MG63 (cell line): ENCODE measurements around the gene TP53I13. TPM values are rescaled to one million over a fixed set of nuclear protein-coding genes. Genes with fewer than 3 reads are reported as not detected.

Source experiments
- DNase-seq: peaks from one replicate; pipeline ENCODE4 v3.0.0-alpha.2; 2020
- H3K27me3 ChIP-seq: fragments of 250-450 bp; sonication (Bioruptor Pico); 2 replicates; pipeline ENCODE4 v1.5.1; 2020; ENCODE audit warnings: mild to moderate bottlenecking, moderate library complexity
- H3K36me3 ChIP-seq: fragments of 250-450 bp; sonication (Bioruptor Pico); 2 replicates; pipeline ENCODE4 v1.5.1; 2020; ENCODE audit warnings: mild to moderate bottlenecking, moderate library complexity
- H3K4me3 ChIP-seq: fragments of 250-450 bp; sonication (Bioruptor Pico); 2 replicates; pipeline ENCODE4 v1.5.1; 2020; ENCODE audit warnings: mild to moderate bottlenecking, moderate library complexity
- H3K9me3 ChIP-seq: fragments of 250-450 bp; sonication (Bioruptor Pico); 2 replicates; pipeline ENCODE4 v1.5.1; 2020; ENCODE audit warnings: mild to moderate bottlenecking, moderate library complexity
- total RNA-seq: library from RNA; depleted of rRNA; stranded (reverse); fragments of >200 nt; shearing (Covaris generic); gene quantifications from 2 replicates; pipeline ENCODE4 v1.2.3, GENCODE V29; 2014; ENCODE audit warnings: low replicate concordance

TP53I13 gene
- total RNA-seq, 1 experiment from 2014 or later, result 48.8 TPM

DNA sequence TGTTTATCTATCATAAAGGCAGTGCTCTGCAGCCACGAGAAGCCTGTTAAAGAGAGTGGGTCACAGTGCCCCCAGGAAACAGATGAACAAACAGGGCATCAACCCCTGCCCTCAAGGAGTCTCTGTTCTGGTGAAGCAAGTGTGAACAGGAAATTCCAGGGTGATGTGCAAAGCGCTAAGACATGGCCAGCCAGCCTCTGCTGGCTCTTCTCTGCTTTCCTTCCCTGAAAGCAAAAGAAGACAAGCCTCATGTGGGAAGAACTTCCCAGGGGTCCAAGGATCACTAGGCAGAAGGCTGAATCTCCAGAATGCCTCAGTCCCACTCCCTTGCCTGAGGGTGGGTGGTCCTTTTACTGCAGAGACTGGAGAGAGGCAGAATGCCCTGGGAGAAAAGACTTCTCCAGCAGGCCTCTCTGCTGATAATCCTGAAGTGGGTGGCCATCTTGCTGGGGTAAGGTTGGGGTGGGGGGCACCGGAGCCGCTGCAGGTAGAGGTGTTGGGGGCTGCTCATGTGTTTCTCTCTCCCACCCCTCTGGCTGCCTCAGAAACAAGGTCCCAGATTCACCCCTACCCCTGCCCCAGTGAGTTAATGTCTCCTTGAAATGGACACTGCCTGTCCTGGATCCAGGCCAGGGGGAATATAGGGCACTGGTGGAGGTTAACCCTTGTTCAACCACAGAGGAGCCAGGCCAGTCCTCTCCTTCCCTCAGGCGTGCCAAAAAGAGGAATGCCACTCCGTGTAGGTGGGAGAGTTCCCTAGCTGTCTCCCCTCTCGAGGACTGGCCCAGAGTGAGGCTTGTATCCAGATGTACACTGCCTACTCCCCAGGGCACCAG lies 26.8 kb downstream of the TP53I13 start:
- Histone ChIP-seq H3K9me3 (no peaks in the 10 kb centered on the region), H3K27me3 (no peaks in the 10 kb centered on the region), H3K4me3 (no peak overlapping the region), H3K36me3 (no peaks in the 10 kb centered on the region)
- DNase-seq, result no peak

DNA sequence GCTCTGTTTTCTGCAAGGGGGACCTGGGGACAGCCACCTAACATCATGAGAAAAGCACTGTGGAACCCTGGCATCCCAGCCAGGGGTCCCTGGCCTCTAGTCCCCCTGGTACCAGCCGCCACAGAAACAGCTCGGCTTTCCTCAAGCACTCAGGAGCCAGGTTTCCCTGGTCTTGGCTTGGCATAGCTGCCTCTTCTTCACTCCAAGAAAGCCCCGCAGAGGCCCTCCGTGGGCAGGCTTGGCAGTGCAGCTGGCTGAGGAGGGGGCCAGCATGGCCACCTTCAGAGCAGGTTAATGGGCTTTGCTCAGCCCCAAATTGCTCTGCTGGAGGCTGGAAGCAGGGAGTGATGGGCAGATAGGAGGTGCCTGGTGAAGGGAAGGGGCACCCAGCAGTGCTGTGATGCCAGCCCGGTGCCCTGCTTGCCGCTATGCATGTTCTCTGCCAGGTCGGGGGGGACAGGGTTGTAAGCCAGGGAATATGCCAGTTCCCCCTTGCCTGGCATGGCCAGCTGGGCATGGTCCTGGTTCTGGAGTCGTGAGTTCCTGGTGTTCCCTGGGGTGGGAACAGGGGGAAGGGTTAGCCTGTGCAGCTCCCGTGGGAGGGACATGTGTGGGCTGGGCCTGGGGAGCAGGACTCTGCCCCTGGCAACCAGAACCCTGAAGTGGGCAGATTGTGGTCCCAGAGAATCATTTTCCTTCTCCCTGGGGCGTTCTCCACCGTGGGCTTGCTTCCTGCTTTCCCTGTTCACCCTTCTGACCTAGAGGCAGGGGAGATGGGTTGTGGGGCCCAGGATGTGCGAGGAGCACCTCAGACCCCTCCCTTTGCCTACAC lies 27.7 kb downstream of the TP53I13 start:
- no peaks in the 10 kb centered on the region for H3K9me3 ChIP-seq
- H3K27me3 ChIP-seq, result no peaks in the 10 kb centered on the region
- no peaks in the 10 kb centered on the region for H3K36me3 ChIP-seq
- H3K4me3 ChIP-seq, result no peak overlapping the region
- DNase-seq, result no peak

DNA sequence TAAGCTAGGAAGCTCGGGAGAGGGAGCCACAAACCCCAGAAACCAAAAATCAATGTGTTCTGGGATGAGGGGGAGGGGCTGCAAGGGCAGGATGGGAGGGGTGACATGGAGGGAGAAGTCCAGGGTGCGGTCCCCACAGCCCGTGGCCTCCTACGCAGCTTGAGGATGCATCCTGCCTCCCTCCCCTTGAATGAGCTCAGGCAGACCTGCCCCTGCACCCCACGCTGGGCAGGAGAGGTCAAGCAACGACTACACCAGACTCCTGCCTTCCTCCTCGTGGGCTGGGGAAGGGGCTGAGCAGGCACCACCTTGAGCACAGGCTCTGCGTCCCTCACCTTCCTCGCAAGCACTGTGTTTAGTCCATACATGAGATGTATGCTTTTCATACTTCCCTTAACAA lies 28.3 kb downstream of the TP53I13 start:
- H3K27me3 ChIP-seq, result no peaks in the 10 kb centered on the region
- H3K9me3 ChIP-seq, result no peaks in the 10 kb centered on the region
- no peak for DNase-seq
- H3K4me3 ChIP-seq, result no peak overlapping the region
- H3K36me3 ChIP-seq, result no peaks in the 10 kb centered on the region

DNA sequence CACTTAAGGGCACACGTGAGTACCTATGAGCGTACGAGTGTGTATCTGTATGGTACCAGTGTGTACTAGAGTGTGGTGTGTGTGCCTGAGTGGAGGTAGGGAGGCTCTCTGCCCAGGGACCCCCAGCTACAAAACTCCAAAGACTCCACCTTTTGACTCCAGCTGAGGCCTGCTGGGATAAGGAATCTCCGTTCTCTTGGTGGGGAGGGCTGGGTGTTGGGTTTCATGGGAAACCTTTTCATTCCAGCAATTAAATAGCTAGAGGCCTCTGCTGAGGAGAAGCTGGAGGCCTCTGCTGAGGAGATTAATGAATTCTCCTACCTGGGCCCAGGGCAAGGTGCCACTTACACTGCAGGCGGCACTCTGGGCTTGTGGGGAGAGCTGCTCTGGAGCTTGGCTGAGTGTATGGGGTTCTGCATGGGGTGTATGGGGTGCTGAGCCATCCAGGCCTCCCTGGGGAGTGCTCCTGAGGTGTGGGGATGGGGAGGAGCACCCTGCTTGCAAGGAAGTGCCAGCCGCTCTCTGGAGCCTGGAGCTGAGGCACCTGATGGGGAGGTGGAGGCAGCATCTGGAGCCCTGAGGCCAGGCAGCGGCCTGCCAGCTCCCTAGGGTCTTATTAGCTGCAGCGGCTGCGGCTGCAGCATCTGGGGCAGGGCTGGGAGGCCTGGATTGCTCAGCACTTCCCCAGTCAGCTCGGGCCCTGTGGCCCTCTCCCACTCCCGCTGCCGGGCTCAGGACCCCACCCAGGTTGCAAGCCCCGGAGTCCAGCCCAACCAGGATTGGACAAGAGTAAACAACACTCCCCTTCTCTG lies 29.1 kb downstream of the TP53I13 start:
- Histone ChIP-seq H3K27me3 (no peaks in the 10 kb centered on the region), H3K9me3 (no peaks in the 10 kb centered on the region), H3K4me3 (no peak overlapping the region), H3K36me3 (no peaks in the 10 kb centered on the region)
- DNase-seq, result no peak

DNA sequence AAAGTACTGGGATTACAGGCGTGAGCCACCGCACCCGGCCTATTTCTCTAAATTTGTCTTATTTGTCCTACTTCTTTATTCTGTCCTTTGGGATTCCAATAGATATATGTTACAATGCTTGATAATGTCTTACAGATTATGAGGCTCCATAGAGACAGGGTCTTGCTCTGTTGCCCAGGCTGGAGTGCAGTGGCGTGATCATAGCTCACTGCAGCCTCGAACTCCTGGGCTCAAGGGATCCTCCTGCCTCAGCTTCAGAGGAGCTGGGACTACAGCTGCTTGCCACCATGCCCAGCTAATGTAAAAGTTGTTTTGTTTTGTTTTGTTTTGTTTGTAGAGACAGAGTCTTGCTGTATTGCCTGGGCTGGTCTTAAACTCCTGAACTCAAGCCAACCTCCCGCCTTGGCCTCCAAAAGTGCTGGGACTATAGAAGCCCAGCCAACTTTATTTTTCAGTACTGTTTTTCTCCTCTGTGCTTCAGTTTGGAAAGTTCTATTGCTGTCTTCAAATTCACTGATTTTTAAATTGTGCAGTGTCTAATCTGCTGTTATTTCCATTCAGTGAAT lies 34.7 kb downstream of the TP53I13 start:
- H3K36me3 ChIP-seq, result no peaks in the 10 kb centered on the region
- no peak for DNase-seq

DNA sequence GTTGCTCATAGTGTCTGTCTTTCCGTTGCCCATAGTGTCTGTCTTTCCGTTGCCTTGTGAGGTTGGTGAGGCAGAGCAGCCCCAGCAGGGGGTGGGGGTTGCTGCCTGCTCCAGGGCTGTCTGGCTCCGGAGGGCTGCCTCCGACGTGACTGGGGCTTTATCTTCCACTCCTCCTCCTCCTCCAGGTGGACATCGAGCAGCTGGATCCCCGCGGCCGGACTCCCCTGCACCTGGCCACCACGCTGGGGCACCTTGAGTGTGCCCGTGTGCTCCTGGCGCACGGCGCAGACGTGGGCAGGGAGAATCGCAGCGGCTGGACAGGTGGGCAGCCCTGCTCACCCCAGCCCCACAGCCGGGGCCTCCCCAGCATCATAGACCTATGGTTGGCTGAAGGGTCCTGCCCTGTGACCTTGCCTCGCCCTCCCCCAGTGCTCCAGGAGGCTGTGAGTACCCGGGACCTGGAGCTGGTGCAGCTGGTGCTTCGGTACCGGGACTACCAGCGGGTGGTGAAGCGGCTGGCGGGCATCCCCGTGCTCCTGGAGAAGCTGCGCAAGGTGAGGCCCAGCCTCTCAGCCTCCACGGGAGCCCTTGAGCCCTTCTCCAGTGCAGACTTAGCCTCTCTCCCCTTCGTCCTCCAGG lies 39.2 kb downstream of the TP53I13 start:
- DNase-seq, result no peak
- no peaks in the 10 kb centered on the region for H3K27me3 ChIP-seq
- no peaks in the 10 kb centered on the region for H3K9me3 ChIP-seq

More for the DNA sequence above, 34.7 kb downstream of the TP53I13 start:
- Histone ChIP-seq H3K9me3 (no peaks in the 10 kb centered on the region), H3K27me3 (no peaks in the 10 kb centered on the region), H3K4me3 (no peak overlapping the region)

DNA sequence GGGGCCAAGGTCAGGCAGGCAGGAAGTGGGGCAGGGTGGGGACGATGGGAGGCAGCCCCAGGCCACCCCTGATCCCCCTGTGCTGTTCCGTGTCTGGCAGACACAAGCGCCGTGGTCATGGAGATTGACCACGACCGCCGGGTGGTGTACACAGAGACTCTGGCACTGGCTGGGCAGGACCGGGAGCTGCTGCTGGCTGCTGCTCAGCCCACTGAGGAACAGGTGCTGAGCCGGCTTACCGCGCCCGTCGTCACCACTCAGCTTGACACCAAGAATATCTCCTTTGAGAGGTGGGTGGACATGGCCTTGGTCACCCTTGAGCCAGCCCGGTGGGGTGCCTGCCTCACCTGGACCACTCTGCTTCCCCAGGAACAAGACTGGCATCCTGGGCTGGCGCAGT lies 40.5 kb downstream of the TP53I13 start:
- Histone ChIP-seq H3K4me3 (no peak overlapping the region), H3K36me3 (no peaks in the 10 kb centered on the region), H3K9me3 (no peaks in the 10 kb centered on the region), H3K27me3 (no peaks in the 10 kb centered on the region)
- no peak for DNase-seq

More for the DNA sequence above, 39.2 kb downstream of the TP53I13 start:
- Histone ChIP-seq H3K36me3 (no peaks in the 10 kb centered on the region), H3K4me3 (no peak overlapping the region)

DNA sequence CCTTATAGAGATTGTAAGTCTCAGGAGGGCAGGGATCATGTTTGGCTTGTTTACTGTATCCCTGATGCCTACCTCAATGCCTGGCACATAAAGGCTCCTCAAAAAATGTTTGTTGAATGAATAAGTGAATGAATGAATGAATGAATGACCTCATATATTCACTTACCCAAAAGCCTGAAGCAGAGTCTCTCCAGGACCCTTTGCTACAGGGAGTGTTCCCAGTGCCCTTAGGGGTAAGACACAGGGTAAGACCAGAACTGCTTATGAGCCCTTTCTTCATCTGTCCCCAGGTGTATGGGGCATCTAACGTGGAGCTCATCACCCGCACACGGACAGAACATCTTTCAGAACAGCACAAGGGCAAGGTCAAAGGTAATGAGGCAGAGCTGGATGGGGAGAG lies 41.9 kb downstream of the TP53I13 start:
- Histone ChIP-seq H3K27me3 (no peaks in the 10 kb centered on the region), H3K4me3 (no peak overlapping the region), H3K36me3 (no peaks in the 10 kb centered on the region), H3K9me3 (no peaks in the 10 kb centered on the region)
- DNase-seq, result no peak

DNA sequence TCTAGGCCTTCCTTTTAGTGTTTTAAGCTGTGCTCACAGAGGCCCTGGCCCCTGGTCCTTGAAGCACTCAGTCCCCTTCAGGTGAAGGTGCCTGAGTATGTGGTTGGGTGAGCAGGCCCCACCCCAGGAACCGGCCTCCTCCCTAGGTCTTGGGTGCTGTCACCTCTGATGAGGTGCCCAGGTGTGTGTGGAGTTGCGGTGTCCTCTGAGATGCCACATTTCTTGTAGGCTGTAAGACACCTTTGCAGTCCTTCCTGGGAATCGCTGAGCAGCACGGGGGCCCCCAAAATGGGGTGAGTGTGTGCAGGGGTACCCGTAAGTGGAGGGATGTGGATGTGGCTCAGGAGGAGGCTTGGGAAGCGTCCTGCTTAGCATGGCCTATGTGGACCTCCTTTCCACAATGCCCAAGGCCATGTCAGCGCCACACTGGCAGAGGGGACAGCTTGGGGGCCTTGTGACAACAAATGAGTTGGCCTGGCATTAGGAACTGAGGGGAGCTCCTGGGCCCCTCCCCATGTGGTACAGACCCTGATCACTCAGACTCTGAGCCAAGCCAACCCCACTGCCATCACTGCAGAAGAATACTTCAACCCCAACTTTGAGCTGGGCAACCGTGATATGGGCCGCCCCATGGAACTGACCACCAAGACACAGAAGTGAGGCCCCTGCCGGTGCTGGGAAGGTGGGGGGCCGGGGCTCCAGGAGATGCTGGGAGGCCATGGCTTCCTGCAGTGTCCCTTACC lies 43.0 kb downstream of the TP53I13 start:
- no peaks in the 10 kb centered on the region for H3K27me3 ChIP-seq
- no peak for DNase-seq
- H3K36me3 ChIP-seq, result no peaks in the 10 kb centered on the region
- no peak overlapping the region for H3K4me3 ChIP-seq
- no peaks in the 10 kb centered on the region for H3K9me3 ChIP-seq

DNA sequence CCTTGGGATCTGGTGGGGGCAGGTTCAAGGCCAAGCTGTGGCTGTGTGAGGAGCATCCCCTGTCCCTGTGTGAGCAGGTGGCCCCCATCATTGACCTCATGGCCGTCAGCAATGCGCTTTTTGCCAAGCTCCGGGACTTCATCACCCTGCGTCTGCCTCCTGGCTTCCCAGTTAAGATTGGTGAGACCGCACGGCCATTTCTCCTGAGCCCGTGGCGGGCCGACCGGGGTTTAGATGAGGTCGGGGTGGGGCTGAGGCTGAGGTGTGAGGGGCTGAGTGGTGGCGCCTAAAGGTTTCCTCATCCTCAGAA lies 43.5 kb downstream of the TP53I13 start:
- Histone ChIP-seq H3K27me3 (no peaks in the 10 kb centered on the region), H3K36me3 (no peaks in the 10 kb centered on the region)
- no peak for DNase-seq

DNA sequence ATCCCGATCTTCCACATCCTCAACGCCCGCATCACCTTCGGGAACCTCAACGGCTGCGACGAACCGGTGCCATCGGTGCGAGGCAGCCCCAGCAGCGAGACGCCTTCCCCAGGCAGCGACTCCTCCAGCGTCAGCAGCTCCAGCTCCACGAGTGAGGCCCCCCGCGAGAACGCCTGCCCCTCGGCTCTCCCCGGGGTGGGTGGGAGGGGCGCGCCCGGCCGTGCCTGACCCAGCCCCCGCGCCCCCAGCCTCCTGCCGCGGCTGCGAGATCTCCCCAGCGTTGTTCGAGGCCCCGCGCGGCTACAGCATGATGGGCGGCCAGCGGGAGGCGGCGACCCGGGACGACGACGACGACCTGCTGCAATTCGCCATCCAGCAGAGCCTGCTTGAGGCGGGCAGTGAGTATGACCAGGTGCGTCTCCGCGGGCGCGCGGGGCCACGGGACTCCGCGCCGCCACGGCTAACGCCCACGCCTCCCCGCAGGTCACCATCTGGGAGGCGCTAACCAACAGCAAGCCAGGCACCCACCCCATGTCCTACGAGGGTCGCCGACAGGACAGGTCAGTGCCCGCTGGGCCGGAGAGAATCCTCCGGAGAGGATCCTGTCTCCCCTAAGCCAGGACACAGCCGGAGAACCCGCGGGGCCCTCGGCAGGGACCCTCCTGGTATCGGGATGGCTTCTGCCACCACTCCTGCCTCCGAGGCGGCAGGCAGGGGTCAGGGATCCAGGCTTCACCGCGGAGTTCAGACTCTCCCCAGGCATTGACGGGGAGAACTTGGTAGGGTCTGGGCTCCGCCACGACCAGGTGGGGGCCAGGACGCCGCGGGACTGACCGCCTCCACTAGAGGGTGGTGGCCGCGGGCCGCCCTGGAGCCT lies 44.1 kb downstream of the TP53I13 start:
- no peaks in the 10 kb centered on the region for H3K27me3 ChIP-seq
- no peaks in the 10 kb centered on the region for H3K9me3 ChIP-seq
- DNase-seq, result no peak
- no peak overlapping the region for H3K4me3 ChIP-seq
- no peaks in the 10 kb centered on the region for H3K36me3 ChIP-seq

More for the DNA sequence above, 43.5 kb downstream of the TP53I13 start:
- H3K9me3 ChIP-seq, result no peaks in the 10 kb centered on the region
- H3K4me3 ChIP-seq, result no peak overlapping the region

DNA sequence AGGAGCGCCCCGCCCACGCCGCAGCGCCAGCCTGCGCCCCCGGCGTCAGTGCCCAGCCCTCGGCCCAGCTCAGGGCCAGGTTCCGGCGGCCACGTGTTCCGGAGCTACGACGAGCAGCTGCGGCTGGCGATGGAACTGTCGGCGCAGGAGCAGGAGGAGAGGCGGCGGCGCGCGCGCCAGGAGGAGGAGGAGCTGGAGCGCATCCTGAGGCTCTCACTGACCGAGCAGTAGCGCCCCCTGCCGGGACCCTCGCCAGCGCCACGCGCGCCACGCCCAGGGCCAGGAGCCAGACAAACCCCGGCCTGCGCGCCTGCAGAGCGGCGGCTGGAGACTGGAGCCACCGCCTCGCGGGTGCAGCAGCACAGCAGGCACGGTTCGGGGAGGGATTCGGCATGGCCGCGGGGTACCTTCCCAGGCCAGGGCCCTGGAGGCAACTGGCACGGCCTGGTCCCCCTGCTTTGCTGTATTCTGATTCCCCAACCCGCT lies 44.9 kb downstream of the TP53I13 start:
- no peak overlapping the region for H3K4me3 ChIP-seq
- H3K36me3 ChIP-seq, result no peaks in the 10 kb centered on the region
- no peak for DNase-seq
- H3K9me3 ChIP-seq, result no peaks in the 10 kb centered on the region
- no peaks in the 10 kb centered on the region for H3K27me3 ChIP-seq

DNA sequence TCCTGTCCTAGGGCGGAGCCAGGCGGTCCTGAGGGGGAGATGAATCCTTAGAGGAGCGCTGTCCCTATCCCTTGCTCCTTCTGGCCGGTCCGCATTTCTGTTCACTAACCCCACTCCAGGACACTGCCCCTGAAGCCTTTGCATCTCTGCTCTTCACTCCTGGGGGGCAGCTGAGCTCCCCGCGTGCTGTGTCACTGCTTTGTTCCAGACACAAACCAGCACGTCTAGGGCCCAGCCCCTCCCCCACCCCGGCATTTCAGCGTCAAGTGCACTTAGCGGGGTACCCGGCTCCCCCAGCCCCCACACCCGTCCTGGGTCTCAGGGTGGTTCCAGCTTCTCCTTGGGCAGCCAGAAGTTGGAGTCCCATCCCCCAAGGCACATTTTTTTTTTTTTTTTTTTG lies 45.4 kb downstream of the TP53I13 start:
- Histone ChIP-seq H3K9me3 (no peaks in the 10 kb centered on the region), H3K4me3 (no peak overlapping the region), H3K27me3 (no peaks in the 10 kb centered on the region), H3K36me3 (no peaks in the 10 kb centered on the region)
- no peak for DNase-seq

DNA sequence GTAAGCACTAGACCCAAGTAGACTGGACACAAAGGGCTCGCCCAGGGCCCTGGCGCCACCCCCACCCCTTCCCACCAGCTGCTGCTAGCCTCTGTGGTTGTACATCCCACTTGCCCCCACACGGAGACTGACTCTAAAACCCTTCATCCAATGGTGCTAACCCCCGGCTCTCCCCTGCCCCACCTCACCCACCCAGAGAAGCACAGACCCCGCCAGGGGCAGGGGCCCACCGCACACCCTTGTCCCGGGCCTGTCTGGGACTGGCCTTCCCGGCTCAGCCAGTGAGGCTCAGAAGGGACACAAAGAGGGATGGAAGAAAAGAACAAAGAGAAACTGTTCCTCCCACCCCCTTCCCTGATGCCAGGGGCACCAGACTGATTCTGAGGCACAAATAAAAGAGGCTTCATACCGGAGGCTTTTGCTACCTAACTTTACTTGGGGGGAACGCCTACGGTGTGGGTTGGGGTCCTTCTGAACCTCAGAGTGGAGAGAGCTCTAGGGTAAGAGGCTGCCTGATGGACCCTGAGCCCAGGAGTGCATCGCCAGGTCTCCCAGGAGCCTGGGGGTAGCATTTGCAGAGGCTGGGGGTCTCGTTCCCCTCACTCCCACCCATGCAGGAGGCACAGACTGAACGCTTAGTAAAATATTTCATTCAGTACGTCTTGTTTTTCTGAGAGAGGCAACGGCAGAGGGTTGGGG lies 46.0 kb downstream of the TP53I13 start:
- no peaks in the 10 kb centered on the region for H3K9me3 ChIP-seq
- no peak overlapping the region for H3K4me3 ChIP-seq
- DNase-seq, result no peak
- H3K36me3 ChIP-seq, result no peaks in the 10 kb centered on the region
- H3K27me3 ChIP-seq, result no peaks in the 10 kb centered on the region
